Gastroesophageal sphincter (tissue), 4 donors: ENCODE measurements around the gene FCHSD1. TPM values are rescaled to one million over a fixed set of nuclear protein-coding genes. Genes with fewer than 3 reads are reported as not detected.

Experiments used
- ATAC-seq: fragments of 150-250 bp; one replicate; pipeline ENCODE4 v1.9.1; 2016; ENCODE audit warnings: mild to moderate bottlenecking, moderate library complexity
- H3K27ac ChIP-seq, 4 donors: fragments of 200-600 bp; sonication (generic) in 3 of 4; 1 replicate in 3 of 4; 2 replicates in 1 of 4; pipeline ENCODE4 v1.5.1; 2016 to 2019
- H3K27me3 ChIP-seq: fragments of 200-600 bp; sonication (generic); one replicate; pipeline ENCODE4 v1.5.1; 2019
- H3K36me3 ChIP-seq, 2 donors: fragments of 200-600 bp; sonication (generic); one replicate each; pipeline ENCODE4 v1.5.1; 2019; ENCODE audit warnings: control low read depth in 1 of 2
- H3K4me1 ChIP-seq, 3 donors: fragments of 200-600 bp; sonication (generic); 1 replicate in 2 of 3; 2 replicates in 1 of 3; pipeline ENCODE4 v1.5.1; 2016 to 2019; ENCODE audit warnings: control low read depth in 2 of 3
- H3K4me3 ChIP-seq, 2 donors: fragments of 200-600 bp; sonication (generic); one replicate each; pipeline ENCODE4 v1.5.1; 2019; ENCODE audit warnings: mild to moderate bottlenecking in 1 of 2, moderate library complexity in 1 of 2
- H3K9me3 ChIP-seq, 3 donors: fragments of 200-600 bp; sonication (generic); one replicate each; pipeline ENCODE4 v1.5.1; 2017 to 2019; ENCODE audit warnings: control low read depth in 2 of 3
- CTCF ChIP-seq, 4 experiments: fragments of 200-600 bp in 2 of 4; fragments of 450-650 bp in 2 of 4; sonication (generic) in 1 of 4; IDR thresholded peaks; one replicate each; pipeline ENCODE4 v1.5.1; 2017 to 2019; ENCODE audit warnings: antibody characterized with exemption in 4 of 4, mild to moderate bottlenecking in 2 of 4, moderate library complexity in 2 of 4
- EP300 ChIP-seq: sonication (generic); formaldehyde crosslinking; IDR thresholded peaks from one replicate; pipeline ENCODE4 v1.6.1; 2017; ENCODE audit warnings: antibody characterized with exemption, mild to moderate bottlenecking
- POLR2A ChIP-seq, 2 donors: fragments of 450-650 bp; IDR thresholded peaks; one replicate each; pipeline ENCODE4 v1.6.1; 2017; ENCODE audit warnings: antibody characterized with exemption in 2 of 2, mild to moderate bottlenecking in 2 of 2, moderate library complexity in 1 of 2
- POLR2AphosphoS5 ChIP-seq: sonication (generic); formaldehyde crosslinking; IDR thresholded peaks from one replicate; pipeline ENCODE4 v1.6.1; 2017; ENCODE audit warnings: antibody characterized with exemption
- WGBS, 2 donors: methylation state at CpG; one replicate each; pipeline ENCODE4 v1.1.5; 2018; ENCODE audit warnings: low coverage in 1 of 2; 5-methylcytosine and 5-hydroxymethylcytosine counted together
- total RNA-seq, 4 donors: library from RNA; depleted of rRNA; stranded (reverse); fragments of >200 nt; gene quantifications; one replicate each; pipeline ENCODE4 v1.1.0, GENCODE V29; 2016

The FCHSD1 gene
- total RNA-seq, 4 donors from 2014 or later = 8.2 to 14.8 (median 13.3) TPM

GRCh38 chr5:141692919-141693725 lies 41.9 kb upstream of the FCHSD1 start:
- TF ChIP-seq EP300 = no peak
- TF ChIP-seq POLR2AphosphoS5 = no peak
- no peak for TF ChIP-seq CTCF (IDR thresholded peaks at IDR 0.05)
- H3K4me1 ChIP-seq = peaks cover 0 to 15% (median 4%) of the 10 kb centered on the region in 3 donors
- no peaks in the 10 kb centered on the region for H3K9me3 ChIP-seq
- no peak overlapping the region for H3K27ac ChIP-seq
- WGBS, 2 donors = 62% methylated on average over 10 of the region's 25 CpGs; no CpG with 5 or more reads in 1 of the 2 donors
- no peaks in the 10 kb centered on the region for H3K36me3 ChIP-seq
- no peak overlapping the region for H3K4me3 ChIP-seq
- peaks cover 59% of the 10 kb centered on the region for H3K27me3 ChIP-seq
- ATAC-seq = no peak

- no peak for ATAC-seq
- Histone ChIP-seq H3K27me3 (peaks cover 53% of the 10 kb centered on the region), H3K27ac (no peak overlapping the region), H3K4me1 (peaks cover 0 to 15% (median 4%) of the 10 kb centered on the region in 3 donors), H3K36me3 (no peaks in the 10 kb centered on the region), H3K9me3 (no peaks in the 10 kb centered on the region), H3K4me3 (peak overlapping the region in 1 of 2 donors; percentile 38)
- 10 to 23% methylated on average over 2 to 5 of the region's 5 CpGs for WGBS, 2 donors
- TF ChIP-seq CTCF (IDR thresholded peaks at IDR 0.05) (no peak), POLR2AphosphoS5 (no peak), EP300 (no peak), POLR2A (IDR thresholded peaks at IDR 0.05) (no peak)
These were observed 41.3 kb upstream of the FCHSD1 start for GRCh38 chr5:141692533-141692888.

GRCh38 chr5:141691867-141692532 lies 40.8 kb upstream of the FCHSD1 start:
- 6 to 22% methylated on average over 3 to 9 of the region's 30 CpGs for WGBS, 2 donors
- peaks cover 47% of the 10 kb centered on the region for H3K27me3 ChIP-seq
- H3K36me3 ChIP-seq = no peaks in the 10 kb centered on the region
- no peak for TF ChIP-seq POLR2AphosphoS5
- TF ChIP-seq CTCF (IDR thresholded peaks at IDR 0.05) = peak in 3 of 4 experiments; percentile 95 to 98 (median 95)
- ATAC-seq = peak; percentile 88
- H3K4me1 ChIP-seq = peaks cover 0 to 15% (median 4%) of the 10 kb centered on the region in 3 donors
- H3K4me3 ChIP-seq = peak overlapping the region in 1 of 2 donors; percentile 38
- H3K27ac ChIP-seq = no peak overlapping the region
- no peaks in the 10 kb centered on the region for H3K9me3 ChIP-seq

- no peak for ATAC-seq
- TF ChIP-seq POLR2AphosphoS5 (no peak), EP300 (no peak), CTCF (IDR thresholded peaks at IDR 0.05) (no peak), POLR2A (IDR thresholded peaks at IDR 0.05) (no peak)
- 56 to 66% methylated on average over 8 of the region's 9 CpGs for WGBS, 2 donors
- peaks cover 41% of the 10 kb centered on the region for H3K27me3 ChIP-seq
- H3K4me3 ChIP-seq = no peak overlapping the region
- H3K9me3 ChIP-seq = no peaks in the 10 kb centered on the region
- H3K36me3 ChIP-seq = no peaks in the 10 kb centered on the region
- H3K27ac ChIP-seq = no peak overlapping the region
- peaks cover 0 to 15% (median 4%) of the 10 kb centered on the region in 3 donors for H3K4me1 ChIP-seq
These were observed 40.2 kb upstream of the FCHSD1 start for GRCh38 chr5:141691286-141691866.
